Fibroblast of lung (primary cell): Measurements from ENCODE around the gene RGS16. TPM values are rescaled to one million over a fixed set of nuclear protein-coding genes. Genes with fewer than 3 reads are reported as not detected.
A peak's percentile ranks its signal among the peaks of the same experiment; 100 is the strongest.

ENCODE experiments used
- DNase-seq, 2 donors: peaks; one replicate each; pipeline versions ENCODE4 v3.0.0 to v3.0.0-alpha.2; 2010; ENCODE audit warnings: low read depth in 2 of 2
- H2AFZ ChIP-seq: 2 replicates; pipeline ENCODE4 v1.5.1; 2012; ENCODE audit warnings: low read length, control low read depth, inconsistent platforms
- H3K27ac ChIP-seq: 2 replicates; pipeline ENCODE4 v1.5.1; 2011; ENCODE audit warnings: low read length, control low read depth; ENCODE audit not compliant: insufficient read depth
- H3K27me3 ChIP-seq: 2 replicates; pipeline ENCODE4 v1.5.1; 2011; ENCODE audit warnings: mild to moderate bottlenecking, low read length; ENCODE audit not compliant: control insufficient read depth, insufficient read depth
- H3K36me3 ChIP-seq: 2 replicates; pipeline ENCODE4 v1.5.1; 2011; ENCODE audit warnings: low read length; ENCODE audit not compliant: control insufficient read depth, insufficient read depth
- H3K4me1 ChIP-seq: 2 replicates; pipeline ENCODE4 v1.5.1; 2011; ENCODE audit warnings: low read length; ENCODE audit not compliant: control insufficient read depth, insufficient read depth; ENCODE audit errors: extremely low read depth
- H3K4me2 ChIP-seq: 2 replicates; pipeline ENCODE4 v1.5.1; 2011; ENCODE audit warnings: low read length, control low read depth; ENCODE audit not compliant: insufficient read depth; ENCODE audit errors: extremely low read depth
- H3K4me3 ChIP-seq, 4 experiments: fragments of 200-600 bp in 1 of 4; sonication (generic) in 1 of 4; replicated peaks in 1 of 4; 2 replicates each; pipeline ENCODE4 v1.5.1; 2011 to 2016; ENCODE audit warnings: low read length in 4 of 4, low read depth in 3 of 4, mild to moderate bottlenecking in 3 of 4, control low read depth in 2 of 4, inconsistent platforms in 1 of 4, mixed read lengths in 1 of 4; ENCODE audit not compliant: insufficient read depth in 1 of 4; ENCODE audit errors: control extremely low read depth in 1 of 4
- H3K79me2 ChIP-seq: 2 replicates; pipeline ENCODE4 v1.5.1; 2012; ENCODE audit warnings: mild to moderate bottlenecking, low read length, inconsistent platforms; ENCODE audit not compliant: control insufficient read depth, insufficient read depth
- H3K9ac ChIP-seq: 2 replicates; pipeline ENCODE4 v1.5.1; 2011; ENCODE audit warnings: mild to moderate bottlenecking, low read length, control low read depth; ENCODE audit not compliant: insufficient read depth
- H3K9me3 ChIP-seq: 2 replicates; pipeline ENCODE4 v1.5.1; 2012; ENCODE audit warnings: low read depth, low read length; ENCODE audit not compliant: control insufficient read depth, insufficient read depth
- H4K20me1 ChIP-seq: 2 replicates; pipeline ENCODE4 v1.5.1; 2011; ENCODE audit warnings: low read length; ENCODE audit not compliant: control insufficient read depth, insufficient read depth; ENCODE audit errors: extremely low read depth
- CTCF ChIP-seq, 2 donors: IDR thresholded peaks in 1 of 2; conservative IDR thresholded peaks in 1 of 2; 1 replicate in 1 of 2; 2 replicates in 1 of 2; pipeline ENCODE4 v1.5.1; 2011 to 2012; ENCODE audit warnings: low read length in 2 of 2, control low read depth in 1 of 2, inconsistent platforms in 1 of 2, low read depth in 1 of 2, mild to moderate bottlenecking in 1 of 2
- EZH2 ChIP-seq: IDR thresholded peaks from 2 replicates; pipeline ENCODE4 v1.5.1; 2012; ENCODE audit warnings: low read length, control low read depth, mild to moderate bottlenecking; ENCODE audit errors: missing control alignments
- polyA plus RNA-seq, 2 donors: library from polyadenylated mRNA; depleted of rRNA in 1 of 2; stranded (reverse) in 1 of 2; unstranded in 1 of 2; fragments of >200 nt; gene quantifications; 2 replicates each; pipeline ENCODE4 v1.2.1, GENCODE V29; 2011 to 2012; ENCODE audit warnings: missing spikeins in 1 of 2
- total RNA-seq: library from RNA; depleted of rRNA; stranded (reverse); fragments of >200 nt; gene quantifications from 2 replicates; pipeline ENCODE4 v1.2.1, GENCODE V29; 2014

The RGS16 gene
- total and polyA plus RNA-seq, 2 donors (not counting 1 experiment from before 2014, with no cell fraction given), result 0.17 to 0.33 TPM

GRCh38 chr1:182608845-182609610, 4.8 kb upstream of the RGS16 start:
- Histone ChIP-seq H3K4me2 (no peak overlapping the region), H3K36me3 (no peaks in the 10 kb centered on the region), H4K20me1 (no peaks in the 10 kb centered on the region), H3K4me3 (no peak overlapping the region), H3K27me3 (peaks cover 1% of the 10 kb centered on the region), H3K4me1 (peaks cover 6% of the 10 kb centered on the region), H2AFZ (peak overlapping the region; percentile 57), H3K9ac (no peak overlapping the region), H3K27ac (no peak overlapping the region), H3K79me2 (no peaks in the 10 kb centered on the region), H3K9me3 (no peaks in the 10 kb centered on the region)
- TF ChIP-seq CTCF (conservative IDR thresholded peaks at IDR 0.05 in 1 of 2, IDR thresholded peaks at IDR 0.05 in 1 of 2; ENCODE audit: low read depth in 1 of 2, low read length in 2 of 2) (no peak), EZH2 (no peak)
- peak in 1 of 2 donors; percentile 57 for DNase-seq

GRCh38 chr1:182608236-182608635, 4.0 kb upstream of the RGS16 start:
- Histone ChIP-seq H3K4me1 (peaks cover 6% of the 10 kb centered on the region), H3K9ac (no peak overlapping the region), H3K4me2 (no peak overlapping the region), H4K20me1 (no peaks in the 10 kb centered on the region), H3K4me3 (no peak overlapping the region), H3K27me3 (peaks cover 3% of the 10 kb centered on the region), H2AFZ (no peak overlapping the region), H3K79me2 (no peaks in the 10 kb centered on the region), H3K36me3 (no peaks in the 10 kb centered on the region), H3K27ac (no peak overlapping the region), H3K9me3 (no peaks in the 10 kb centered on the region)
- no peak for DNase-seq
- TF ChIP-seq CTCF (conservative IDR thresholded peaks at IDR 0.05 in 1 of 2, IDR thresholded peaks at IDR 0.05 in 1 of 2; ENCODE audit: low read depth in 1 of 2, low read length in 2 of 2), result no peak
- no peak for TF ChIP-seq EZH2

- Histone ChIP-seq H3K27ac (no peak overlapping the region), H3K9me3 (no peaks in the 10 kb centered on the region), H3K4me3 (no peak overlapping the region), H3K36me3 (no peaks in the 10 kb centered on the region), H3K9ac (no peak overlapping the region), H3K79me2 (no peaks in the 10 kb centered on the region), H3K4me2 (no peak overlapping the region), H3K4me1 (peaks cover 6% of the 10 kb centered on the region), H3K27me3 (peaks cover 7% of the 10 kb centered on the region), H4K20me1 (no peaks in the 10 kb centered on the region), H2AFZ (no peak overlapping the region)
- DNase-seq, result no peak
- no peak for TF ChIP-seq EZH2
- TF ChIP-seq CTCF (conservative IDR thresholded peaks at IDR 0.05 in 1 of 2, IDR thresholded peaks at IDR 0.05 in 1 of 2; ENCODE audit: low read depth in 1 of 2, low read length in 2 of 2), result no peak
Observed at GRCh38 chr1:182607566-182607965, 3.4 kb upstream of the RGS16 start.
